OCI-LY7 (cell line): ENCODE data around the gene SCN1B.

Source experiments
- EZH2phosphoT487 ChIP-seq: fragments of 200-600 bp; sonication (generic); IDR thresholded peaks from 2 replicates; pipeline ENCODE4 v1.6.1; 2018; ENCODE audit warnings: low read depth, borderline replicate concordance, mild to moderate bottlenecking, mixed run types, antibody characterized with exemption, low read length, moderate library complexity, mixed read lengths
- TF ChIP-seq, protein P1 (sequence below): fragments of 200-600 bp; sonication (generic); conservative IDR thresholded peaks from 2 replicates; pipeline ENCODE4 v1.5.1; 2014; ENCODE audit warnings: mild to moderate bottlenecking, antibody characterized with exemption, low read length, moderate library complexity, mixed read lengths

DNA sequence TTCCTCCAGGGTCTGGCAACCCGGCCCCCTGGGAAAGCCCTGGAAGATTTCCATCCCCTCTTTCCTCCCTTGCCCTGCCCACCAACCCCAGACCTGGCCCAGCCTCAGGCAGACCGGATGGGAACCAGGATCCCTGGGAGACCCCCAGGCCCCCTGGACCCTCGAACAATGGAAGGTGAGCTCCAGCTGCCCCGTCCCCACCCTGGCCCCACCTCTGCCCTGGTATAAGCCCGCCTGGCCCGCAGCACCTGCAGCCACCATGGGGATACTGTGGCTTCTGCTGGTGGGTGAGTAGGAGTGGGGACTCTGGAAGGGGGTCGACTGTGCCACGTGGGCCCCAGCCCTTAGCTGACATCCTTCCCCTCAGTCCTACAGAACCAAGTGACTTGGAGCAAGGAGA is 43.7 kb downstream of the SCN1B start:
- TF ChIP-seq, protein P1, sequence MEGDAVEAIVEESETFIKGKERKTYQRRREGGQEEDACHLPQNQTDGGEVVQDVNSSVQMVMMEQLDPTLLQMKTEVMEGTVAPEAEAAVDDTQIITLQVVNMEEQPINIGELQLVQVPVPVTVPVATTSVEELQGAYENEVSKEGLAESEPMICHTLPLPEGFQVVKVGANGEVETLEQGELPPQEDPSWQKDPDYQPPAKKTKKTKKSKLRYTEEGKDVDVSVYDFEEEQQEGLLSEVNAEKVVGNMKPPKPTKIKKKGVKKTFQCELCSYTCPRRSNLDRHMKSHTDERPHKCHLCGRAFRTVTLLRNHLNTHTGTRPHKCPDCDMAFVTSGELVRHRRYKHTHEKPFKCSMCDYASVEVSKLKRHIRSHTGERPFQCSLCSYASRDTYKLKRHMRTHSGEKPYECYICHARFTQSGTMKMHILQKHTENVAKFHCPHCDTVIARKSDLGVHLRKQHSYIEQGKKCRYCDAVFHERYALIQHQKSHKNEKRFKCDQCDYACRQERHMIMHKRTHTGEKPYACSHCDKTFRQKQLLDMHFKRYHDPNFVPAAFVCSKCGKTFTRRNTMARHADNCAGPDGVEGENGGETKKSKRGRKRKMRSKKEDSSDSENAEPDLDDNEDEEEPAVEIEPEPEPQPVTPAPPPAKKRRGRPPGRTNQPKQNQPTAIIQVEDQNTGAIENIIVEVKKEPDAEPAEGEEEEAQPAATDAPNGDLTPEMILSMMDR, result no peak
- no peak for TF ChIP-seq EZH2phosphoT487
